Measurements from ENCODE around the gene ZNF281. TPM values are rescaled to one million over a fixed set of nuclear protein-coding genes. Genes with fewer than 3 reads are reported as not detected.

The ZNF281 gene
- total RNA-seq, 1 experiment from 2014 or later = 47.7 TPM

DNA sequence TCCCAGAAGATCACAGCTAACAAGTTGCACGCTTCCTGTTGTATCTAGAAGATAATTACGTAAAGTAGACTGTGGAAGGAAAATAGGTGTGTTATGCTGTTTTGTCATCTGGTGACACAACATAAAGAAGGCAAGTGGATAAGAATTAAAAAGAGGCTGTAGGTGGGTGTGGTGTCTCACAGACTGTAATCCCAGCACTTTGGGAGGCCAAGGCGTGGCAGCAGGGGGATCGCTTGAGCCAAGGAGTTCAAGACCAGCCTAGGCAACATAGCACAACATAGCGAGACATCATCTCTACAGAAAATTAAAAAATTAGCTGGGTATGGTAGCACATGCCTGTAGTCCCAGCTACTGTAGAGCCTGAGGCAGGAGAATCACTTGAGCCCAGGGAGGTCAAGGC lies 17.9 kb upstream of the ZNF281 start:
- TF ChIP-seq NFYB (CRISPR knock-in tag; conservative IDR thresholded peaks at IDR 0.05; ENCODE audit: low read depth) (no peak), MYBL2 (CRISPR knock-in tag; IDR thresholded peaks at IDR 0.05) (no peak), SP1 (CRISPR knock-in tag; conservative IDR thresholded peaks at IDR 0.05) (no peak), FOXJ3 (CRISPR knock-in tag; IDR thresholded peaks at IDR 0.05; ENCODE audit: borderline replicate concordance) (no peak), FOXK1 (CRISPR knock-in tag; IDR thresholded peaks at IDR 0.05) (no peak), RORB (CRISPR knock-in tag; IDR thresholded peaks at IDR 0.05) (no peak), SMAD4 (CRISPR knock-in tag; IDR thresholded peaks at IDR 0.05) (no peak)
- TF ChIP-seq, protein P1, sequence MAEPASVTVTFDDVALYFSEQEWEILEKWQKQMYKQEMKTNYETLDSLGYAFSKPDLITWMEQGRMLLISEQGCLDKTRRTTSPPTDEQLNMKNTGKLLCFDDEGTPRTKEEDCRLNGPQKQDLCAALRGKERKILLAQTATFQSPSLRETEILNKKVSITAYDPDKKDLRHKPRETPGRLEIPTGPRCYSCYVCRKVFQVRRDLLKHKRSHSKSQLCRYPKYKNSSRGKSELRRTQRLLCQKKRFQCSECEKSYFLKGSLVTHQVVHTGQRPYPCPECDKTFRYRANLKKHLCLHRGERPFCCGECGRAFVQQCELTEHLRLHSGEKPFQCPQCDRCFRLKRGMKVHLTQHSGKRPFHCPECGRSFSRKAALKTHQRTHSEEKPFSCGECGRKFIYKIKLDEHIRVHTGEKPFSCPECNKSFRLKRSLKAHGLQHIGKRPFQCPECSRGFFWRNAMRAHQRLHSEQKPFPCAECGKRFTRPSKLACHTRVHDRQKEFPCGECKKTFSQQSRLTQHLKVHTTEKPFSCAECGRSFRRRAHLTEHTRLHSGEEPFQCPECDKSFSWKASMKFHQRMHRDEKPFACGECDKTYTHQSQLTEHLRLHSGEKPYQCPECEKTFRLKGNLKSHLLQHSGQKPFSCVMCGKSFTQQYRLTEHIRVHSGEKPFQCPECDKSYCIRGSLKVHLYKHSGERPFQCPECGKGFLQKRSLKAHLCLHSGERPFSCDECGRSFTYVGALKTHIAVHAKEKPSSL (CRISPR knock-in tag; conservative IDR thresholded peaks at IDR 0.05) = no peak
- TF ChIP-seq, protein P2, sequence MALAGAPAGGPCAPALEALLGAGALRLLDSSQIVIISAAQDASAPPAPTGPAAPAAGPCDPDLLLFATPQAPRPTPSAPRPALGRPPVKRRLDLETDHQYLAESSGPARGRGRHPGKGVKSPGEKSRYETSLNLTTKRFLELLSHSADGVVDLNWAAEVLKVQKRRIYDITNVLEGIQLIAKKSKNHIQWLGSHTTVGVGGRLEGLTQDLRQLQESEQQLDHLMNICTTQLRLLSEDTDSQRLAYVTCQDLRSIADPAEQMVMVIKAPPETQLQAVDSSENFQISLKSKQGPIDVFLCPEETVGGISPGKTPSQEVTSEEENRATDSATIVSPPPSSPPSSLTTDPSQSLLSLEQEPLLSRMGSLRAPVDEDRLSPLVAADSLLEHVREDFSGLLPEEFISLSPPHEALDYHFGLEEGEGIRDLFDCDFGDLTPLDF (CRISPR knock-in tag; IDR thresholded peaks at IDR 0.05) = no peak
- CTCF ChIA-PET = interaction anchor here (0.6 to 1.2 kb wide), 2 partner anchors 11 to 63 kb away, joined by 3 to 4 read pairs; no protein-coding TSS in a partner anchor
- POLR2A ChIA-PET = no interaction called here
- no peaks in the 10 kb centered on the region for H3K27me3 Mint-ChIP-seq (ENCODE audit: low read depth)
- DNase-seq (ENCODE audit: low spot score) = no peak
- peaks cover 31% of the 10 kb centered on the region for H3K36me3 Mint-ChIP-seq
- H3K27ac Mint-ChIP-seq = peak overlapping the region; percentile 22; the same call in 1 of the 2 replicates
- ATAC-seq = no peak
- H3K4me3 Mint-ChIP-seq = no peak overlapping the region
- H3K9me3 Mint-ChIP-seq = peaks cover 7% of the 10 kb centered on the region
- peaks cover 11% of the 10 kb centered on the region for H3K4me1 Mint-ChIP-seq

DNA sequence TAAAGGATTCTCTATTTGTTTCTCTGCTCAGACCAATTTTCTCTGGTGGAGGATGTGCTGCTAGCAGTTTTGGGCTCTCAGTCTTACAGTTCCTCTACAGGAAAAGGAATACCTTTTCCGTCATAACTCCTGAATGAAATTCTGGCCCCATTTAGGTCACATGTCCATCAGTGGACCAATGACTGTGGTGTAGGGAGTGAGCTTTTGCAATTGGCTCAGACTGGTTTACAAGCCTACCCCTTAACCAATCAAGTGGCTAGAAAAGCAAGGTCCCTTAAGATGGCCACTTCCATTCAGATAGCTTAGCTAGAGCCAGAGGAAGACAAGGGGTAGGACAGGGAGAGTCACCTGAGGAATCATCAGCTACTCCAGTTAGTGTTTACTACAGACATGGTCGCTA lies 16.4 kb upstream of the ZNF281 start:
- H3K4me3 Mint-ChIP-seq = no peak overlapping the region
- TF ChIP-seq, protein P3, sequence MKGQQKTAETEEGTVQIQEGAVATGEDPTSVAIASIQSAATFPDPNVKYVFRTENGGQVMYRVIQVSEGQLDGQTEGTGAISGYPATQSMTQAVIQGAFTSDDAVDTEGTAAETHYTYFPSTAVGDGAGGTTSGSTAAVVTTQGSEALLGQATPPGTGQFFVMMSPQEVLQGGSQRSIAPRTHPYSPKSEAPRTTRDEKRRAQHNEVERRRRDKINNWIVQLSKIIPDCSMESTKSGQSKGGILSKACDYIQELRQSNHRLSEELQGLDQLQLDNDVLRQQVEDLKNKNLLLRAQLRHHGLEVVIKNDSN (CRISPR knock-in tag; IDR thresholded peaks at IDR 0.05) = peak; percentile 16; the same call in 1 of the 2 replicates
- TF ChIP-seq, protein P4, sequence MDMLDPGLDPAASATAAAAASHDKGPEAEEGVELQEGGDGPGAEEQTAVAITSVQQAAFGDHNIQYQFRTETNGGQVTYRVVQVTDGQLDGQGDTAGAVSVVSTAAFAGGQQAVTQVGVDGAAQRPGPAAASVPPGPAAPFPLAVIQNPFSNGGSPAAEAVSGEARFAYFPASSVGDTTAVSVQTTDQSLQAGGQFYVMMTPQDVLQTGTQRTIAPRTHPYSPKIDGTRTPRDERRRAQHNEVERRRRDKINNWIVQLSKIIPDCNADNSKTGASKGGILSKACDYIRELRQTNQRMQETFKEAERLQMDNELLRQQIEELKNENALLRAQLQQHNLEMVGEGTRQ (CRISPR knock-in tag; IDR thresholded peaks at IDR 0.05) = peak; percentile 61
- TF ChIP-seq SOX15 (CRISPR knock-in tag; IDR thresholded peaks at IDR 0.05) = no peak
- ChIA-PET POLR2A (no interaction called here), CTCF (no interaction called here)
- no peaks in the 10 kb centered on the region for H3K27me3 Mint-ChIP-seq (ENCODE audit: low read depth)
- H3K4me1 Mint-ChIP-seq = peaks cover 22% of the 10 kb centered on the region
- ATAC-seq = peak; percentile 48; the same call in 1 of the 2 replicates
- H3K9me3 Mint-ChIP-seq = peaks cover 4% of the 10 kb centered on the region
- H3K27ac Mint-ChIP-seq = peak overlapping the region; percentile 38; the same call in 1 of the 2 replicates
- peaks cover 27% of the 10 kb centered on the region for H3K36me3 Mint-ChIP-seq
- no peak for DNase-seq (ENCODE audit: low spot score)

DNA sequence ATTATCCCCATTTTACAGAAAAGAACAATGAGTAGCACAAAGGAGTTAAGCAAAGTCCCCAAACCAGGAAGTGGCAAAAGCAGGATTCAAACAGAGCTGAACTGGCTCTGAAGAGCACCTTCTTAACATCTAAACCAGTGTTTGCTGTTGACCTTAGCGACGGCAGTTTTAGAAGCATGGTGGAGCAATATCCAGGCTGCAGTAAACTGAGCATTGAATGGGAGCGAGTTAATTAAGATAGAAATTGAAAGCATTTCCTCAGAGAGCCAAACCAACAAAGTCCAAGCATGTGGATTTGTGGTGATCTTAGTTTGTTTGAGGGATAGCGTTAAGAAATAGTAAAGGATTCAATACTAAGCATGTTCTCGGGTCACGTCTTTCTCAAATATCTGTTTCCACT lies 13.4 kb upstream of the ZNF281 start:
- peaks cover 4% of the 10 kb centered on the region for H3K9me3 Mint-ChIP-seq
- H3K4me3 Mint-ChIP-seq = no peak overlapping the region
- ATAC-seq = no peak
- H3K36me3 Mint-ChIP-seq = peaks cover 25% of the 10 kb centered on the region
- H3K27ac Mint-ChIP-seq = peak overlapping the region; percentile 50
- ChIA-PET CTCF (interaction anchor here (0.7 kb wide), 2 partner anchors 40 to 143 kb away, joined by 3 to 4 read pairs; no protein-coding TSS in a partner anchor), POLR2A (interaction anchor here (0.7 kb wide), 1 partner anchor 60 kb away, joined by 6 read pairs; no protein-coding TSS in a partner anchor)
- no peak for DNase-seq (ENCODE audit: low spot score)
- H3K4me1 Mint-ChIP-seq = peaks cover 27% of the 10 kb centered on the region
- no peaks in the 10 kb centered on the region for H3K27me3 Mint-ChIP-seq (ENCODE audit: low read depth)
- TF ChIP-seq EMX1 (CRISPR knock-in tag; IDR thresholded peaks at IDR 0.05) (no peak), OVOL2 (CRISPR knock-in tag; IDR thresholded peaks at IDR 0.05; ENCODE audit: borderline replicate concordance) (no peak), ZNF396 (CRISPR knock-in tag; IDR thresholded peaks at IDR 0.05; ENCODE audit: borderline replicate concordance) (no peak), HMGA2 (CRISPR knock-in tag; IDR thresholded peaks at IDR 0.05) (no peak), ZNF423 (CRISPR knock-in tag; IDR thresholded peaks at IDR 0.05) (no peak), SOX15 (CRISPR knock-in tag; IDR thresholded peaks at IDR 0.05) (no peak), SMAD4 (CRISPR knock-in tag; IDR thresholded peaks at IDR 0.05) (no peak), ZNF232 (CRISPR knock-in tag; IDR thresholded peaks at IDR 0.05) (no peak), MXD4 (CRISPR knock-in tag; IDR thresholded peaks at IDR 0.05; ENCODE audit: borderline replicate concordance) (no peak), FOXP1 (CRISPR knock-in tag; IDR thresholded peaks at IDR 0.05; ENCODE audit: borderline replicate concordance) (no peak), JUN (CRISPR knock-in tag; IDR thresholded peaks at IDR 0.05) (no peak)
- TF ChIP-seq, protein P5, sequence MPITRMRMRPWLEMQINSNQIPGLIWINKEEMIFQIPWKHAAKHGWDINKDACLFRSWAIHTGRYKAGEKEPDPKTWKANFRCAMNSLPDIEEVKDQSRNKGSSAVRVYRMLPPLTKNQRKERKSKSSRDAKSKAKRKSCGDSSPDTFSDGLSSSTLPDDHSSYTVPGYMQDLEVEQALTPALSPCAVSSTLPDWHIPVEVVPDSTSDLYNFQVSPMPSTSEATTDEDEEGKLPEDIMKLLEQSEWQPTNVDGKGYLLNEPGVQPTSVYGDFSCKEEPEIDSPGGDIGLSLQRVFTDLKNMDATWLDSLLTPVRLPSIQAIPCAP (CRISPR knock-in tag; IDR thresholded peaks at IDR 0.05) = no peak
- TF ChIP-seq, protein P6, sequence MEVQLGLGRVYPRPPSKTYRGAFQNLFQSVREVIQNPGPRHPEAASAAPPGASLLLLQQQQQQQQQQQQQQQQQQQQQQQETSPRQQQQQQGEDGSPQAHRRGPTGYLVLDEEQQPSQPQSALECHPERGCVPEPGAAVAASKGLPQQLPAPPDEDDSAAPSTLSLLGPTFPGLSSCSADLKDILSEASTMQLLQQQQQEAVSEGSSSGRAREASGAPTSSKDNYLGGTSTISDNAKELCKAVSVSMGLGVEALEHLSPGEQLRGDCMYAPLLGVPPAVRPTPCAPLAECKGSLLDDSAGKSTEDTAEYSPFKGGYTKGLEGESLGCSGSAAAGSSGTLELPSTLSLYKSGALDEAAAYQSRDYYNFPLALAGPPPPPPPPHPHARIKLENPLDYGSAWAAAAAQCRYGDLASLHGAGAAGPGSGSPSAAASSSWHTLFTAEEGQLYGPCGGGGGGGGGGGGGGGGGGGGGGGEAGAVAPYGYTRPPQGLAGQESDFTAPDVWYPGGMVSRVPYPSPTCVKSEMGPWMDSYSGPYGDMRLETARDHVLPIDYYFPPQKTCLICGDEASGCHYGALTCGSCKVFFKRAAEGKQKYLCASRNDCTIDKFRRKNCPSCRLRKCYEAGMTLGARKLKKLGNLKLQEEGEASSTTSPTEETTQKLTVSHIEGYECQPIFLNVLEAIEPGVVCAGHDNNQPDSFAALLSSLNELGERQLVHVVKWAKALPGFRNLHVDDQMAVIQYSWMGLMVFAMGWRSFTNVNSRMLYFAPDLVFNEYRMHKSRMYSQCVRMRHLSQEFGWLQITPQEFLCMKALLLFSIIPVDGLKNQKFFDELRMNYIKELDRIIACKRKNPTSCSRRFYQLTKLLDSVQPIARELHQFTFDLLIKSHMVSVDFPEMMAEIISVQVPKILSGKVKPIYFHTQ (CRISPR knock-in tag; IDR thresholded peaks at IDR 0.05) = no peak
